Ishikawa (cell line): ENCODE measurements around the gene TTC16.

Experiments used
- CEBPB ChIP-seq: IDR thresholded peaks from 2 replicates; pipeline ENCODE4 v1.6.1; 2012
- CREB1 ChIP-seq: IDR thresholded peaks from 2 replicates; pipeline ENCODE4 v1.6.1; 2012; ENCODE audit warnings: low read depth
- EGR1 ChIP-seq: IDR thresholded peaks from 2 replicates; pipeline ENCODE4 v1.6.1; 2012
- EP300 ChIP-seq: IDR thresholded peaks from 2 replicates; pipeline ENCODE4 v1.6.1; 2012; ENCODE audit warnings: borderline replicate concordance
- FOXM1 ChIP-seq: IDR thresholded peaks from 2 replicates; pipeline ENCODE4 v1.6.1; 2012; ENCODE audit warnings: low read depth, borderline replicate concordance
- MAX ChIP-seq: IDR thresholded peaks from 2 replicates; pipeline ENCODE4 v1.6.1; 2012
- NFIC ChIP-seq: IDR thresholded peaks from 2 replicates; pipeline ENCODE4 v1.6.1; 2012
- RAD21 ChIP-seq: IDR thresholded peaks from 2 replicates; pipeline ENCODE4 v1.6.1; 2012; ENCODE audit warnings: low read depth
- REST ChIP-seq: IDR thresholded peaks from 2 replicates; pipeline ENCODE4 v1.6.1; 2012; ENCODE audit warnings: low read depth, mild to moderate bottlenecking
- TAF1 ChIP-seq: IDR thresholded peaks from 2 replicates; pipeline ENCODE4 v1.6.1; 2012; ENCODE audit warnings: low read depth, mild to moderate bottlenecking
- TCF12 ChIP-seq: IDR thresholded peaks from 2 replicates; pipeline ENCODE4 v1.6.1; 2012; ENCODE audit warnings: low read depth
- TEAD4 ChIP-seq: IDR thresholded peaks from 2 replicates; pipeline ENCODE4 v1.6.1; 2012
- USF1 ChIP-seq: IDR thresholded peaks from 2 replicates; pipeline ENCODE4 v1.6.1; 2012
- YY1 ChIP-seq: IDR thresholded peaks from 2 replicates; pipeline ENCODE4 v1.6.1; 2012; ENCODE audit warnings: low read depth
- ZBTB7A ChIP-seq: IDR thresholded peaks from 2 replicates; pipeline ENCODE4 v1.6.1; 2012; ENCODE audit warnings: low read depth

Gene TTC16

GRCh38 chr9:127776924-127777289 is 61.0 kb downstream of the TTC16 start:
- TF ChIP-seq CREB1 (no peak), TAF1 (no peak), EP300 (no peak), MAX (no peak), ZBTB7A (no peak), NFIC (no peak), CEBPB (no peak)

GRCh38 chr9:127777368-127777980 is 61.6 kb downstream of the TTC16 start:
- no peak for TF ChIP-seq TEAD4
- no peak for TF ChIP-seq ZBTB7A
- TF ChIP-seq MAX: no peak
- TF ChIP-seq USF1: no peak
- TF ChIP-seq RAD21: no peak
- TF ChIP-seq REST: no peak
- TF ChIP-seq CREB1: no peak

- TF ChIP-seq CEBPB (no peak), ZBTB7A (no peak), FOXM1 (no peak)
Measured at GRCh38 chr9:127778280-127779135, 62.6 kb downstream of the TTC16 start, which contains the start of gene SH2D3C. SH2D3C (minus strand) TSS chr9:127778666; CDS start chr9:127778627, 39 bp downstream.

- no peak for TF ChIP-seq NFIC
- no peak for TF ChIP-seq CEBPB
- TF ChIP-seq FOXM1: no peak
- no peak for TF ChIP-seq USF1
- no peak for TF ChIP-seq YY1
- TF ChIP-seq TCF12: no peak
- no peak for TF ChIP-seq EP300
- TF ChIP-seq EGR1: no peak
- TF ChIP-seq TEAD4: no peak
- TF ChIP-seq RAD21: no peak
- no peak for TF ChIP-seq REST
- TF ChIP-seq CREB1: no peak
- no peak for TF ChIP-seq TAF1
- no peak for TF ChIP-seq ZBTB7A
- TF ChIP-seq MAX: no peak
Measured at GRCh38 chr9:127779136-127779981, 63.5 kb downstream of the TTC16 start.
